ENCODE measurements around the gene MCRS1.
"Not testable (repeated sequence)": the region's sequence is repeated elsewhere in the genome, so short reads cannot be mapped to it uniquely, and the experiment has no call there.

The MCRS1 gene, protein sequence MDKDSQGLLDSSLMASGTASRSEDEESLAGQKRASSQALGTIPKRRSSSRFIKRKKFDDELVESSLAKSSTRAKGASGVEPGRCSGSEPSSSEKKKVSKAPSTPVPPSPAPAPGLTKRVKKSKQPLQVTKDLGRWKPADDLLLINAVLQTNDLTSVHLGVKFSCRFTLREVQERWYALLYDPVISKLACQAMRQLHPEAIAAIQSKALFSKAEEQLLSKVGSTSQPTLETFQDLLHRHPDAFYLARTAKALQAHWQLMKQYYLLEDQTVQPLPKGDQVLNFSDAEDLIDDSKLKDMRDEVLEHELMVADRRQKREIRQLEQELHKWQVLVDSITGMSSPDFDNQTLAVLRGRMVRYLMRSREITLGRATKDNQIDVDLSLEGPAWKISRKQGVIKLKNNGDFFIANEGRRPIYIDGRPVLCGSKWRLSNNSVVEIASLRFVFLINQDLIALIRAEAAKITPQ

DNA sequence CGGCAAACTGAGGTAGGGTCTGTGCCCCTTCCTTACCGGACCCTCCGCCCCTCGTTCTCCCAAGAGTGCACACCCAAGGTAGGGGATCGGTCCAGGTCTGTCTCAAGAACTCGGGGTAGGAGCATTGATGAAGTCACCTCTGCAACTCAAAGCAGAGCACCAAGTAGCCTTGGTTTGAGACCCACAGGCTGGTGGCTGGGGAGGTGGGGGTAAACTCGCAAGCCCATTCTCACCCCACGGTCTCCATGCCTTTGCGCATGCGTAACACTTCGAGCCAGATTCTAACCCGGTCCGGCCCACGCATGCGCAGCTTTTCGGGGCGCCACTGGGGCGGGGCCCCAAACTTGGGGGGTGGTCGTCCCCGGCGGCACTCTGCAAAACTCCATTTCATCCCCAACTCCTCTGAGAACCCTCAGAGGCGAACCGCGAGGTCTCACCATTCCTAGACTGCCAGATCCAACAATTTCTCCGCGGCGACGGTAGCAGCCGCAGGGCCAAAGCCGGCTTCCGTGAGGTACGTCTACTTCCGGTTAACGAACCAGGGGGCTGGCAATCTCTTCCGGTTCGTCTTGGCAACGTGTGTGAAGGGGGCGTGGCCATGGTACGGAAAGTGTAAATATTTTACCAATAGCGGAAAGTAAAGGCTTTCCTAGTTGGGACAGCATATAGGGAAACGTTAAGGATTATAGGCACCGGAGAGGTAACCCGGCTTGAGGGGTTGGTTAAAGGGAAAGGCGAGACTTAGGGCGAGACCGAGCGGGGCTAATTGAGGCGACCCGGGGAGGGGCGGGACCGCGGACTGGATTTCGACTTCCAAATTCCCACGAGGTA is at the start of gene MCRS1:
Gene MCRS1, minus strand, starts transcription at position 532 of the 831 bp plus-strand sequence. CDS start 1,411 bp downstream, outside the sequence.
- peak; percentile 71 for DNase-seq (ENCODE audit: low read depth)
- H3K4me3 ChIP-seq (ENCODE audit: low read depth, low read length) = peak within 1 kb of the TSS; percentile 100

DNA sequence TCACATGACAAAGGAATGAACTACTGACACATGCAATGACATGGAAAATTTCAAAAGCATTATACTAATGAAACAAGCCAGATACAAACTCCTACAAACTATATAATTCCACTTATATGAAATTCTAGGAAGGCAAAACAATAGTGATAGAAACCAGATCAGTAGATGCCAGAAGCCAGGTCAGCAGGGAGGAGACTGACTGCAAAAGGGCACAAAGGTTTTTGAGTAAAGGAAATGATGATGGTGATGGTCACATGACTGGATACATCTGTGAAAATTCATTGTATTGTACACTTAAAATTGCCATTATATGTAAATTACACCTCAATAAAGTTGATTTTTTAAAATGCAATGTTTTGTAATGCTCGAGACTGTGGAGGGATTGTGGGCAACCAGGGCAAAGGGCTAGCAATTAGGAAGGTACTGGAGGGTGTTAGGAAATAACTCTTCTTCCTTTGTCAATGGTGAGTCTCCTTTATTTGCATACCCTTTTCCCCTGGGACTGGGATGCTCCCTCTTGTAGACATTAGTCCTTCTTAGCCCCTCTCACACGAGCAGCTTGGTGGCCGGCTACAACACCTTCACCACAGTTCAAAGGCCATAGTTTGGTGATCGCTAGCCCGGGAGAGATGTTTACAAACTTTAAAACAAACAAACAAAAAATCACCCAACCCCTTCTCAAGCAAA is 48.7 kb upstream of the MCRS1 start:
- H3K4me3 ChIP-seq (ENCODE audit: low read depth, low read length) = no peak overlapping the region
- no peak for DNase-seq (ENCODE audit: low read depth)

DNA sequence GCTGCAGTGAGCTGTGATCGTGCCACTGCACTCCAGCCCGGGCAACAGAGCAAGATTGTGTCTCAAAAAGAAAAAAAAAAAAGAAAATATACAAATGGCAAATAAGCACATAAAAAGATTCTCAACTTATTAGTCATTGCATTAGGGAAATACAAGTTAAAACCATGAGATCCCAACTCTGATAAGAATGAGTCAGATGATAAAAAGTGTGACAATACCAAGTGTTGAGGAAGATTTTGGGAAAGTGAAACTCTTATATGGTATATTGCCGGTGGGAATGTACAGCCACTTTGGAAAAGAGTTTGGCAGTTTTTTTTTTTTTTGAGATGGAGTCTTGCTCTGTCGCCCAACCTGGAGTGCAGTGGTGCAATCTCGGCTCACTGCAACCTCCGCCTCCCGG is 47.8 kb upstream of the MCRS1 start:
- no peak for DNase-seq (ENCODE audit: low read depth)
- H3K4me3 ChIP-seq (ENCODE audit: low read depth, low read length) = no peak overlapping the region

DNA sequence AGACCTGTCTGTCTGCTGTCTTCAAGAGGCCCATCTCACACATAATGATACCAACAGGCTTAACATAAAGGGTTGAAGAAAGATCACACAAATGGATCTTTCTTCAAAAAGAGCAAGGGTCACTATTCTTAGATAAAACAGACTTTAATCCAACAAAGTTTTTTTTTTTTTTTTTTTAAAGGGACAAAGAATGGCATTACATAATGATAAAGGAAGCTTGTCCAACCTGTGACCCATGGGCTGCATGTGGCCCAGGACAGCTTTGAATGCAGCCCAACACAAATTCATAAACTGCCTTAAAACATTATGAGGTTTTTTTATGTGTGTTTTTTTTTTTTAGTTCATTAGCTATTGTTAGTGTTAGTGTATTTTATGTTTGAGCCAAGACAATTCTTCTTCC is 44.3 kb upstream of the MCRS1 start:
- H3K4me3 ChIP-seq (ENCODE audit: low read depth, low read length) = no peak overlapping the region
- DNase-seq (ENCODE audit: low read depth) = no peak

DNA sequence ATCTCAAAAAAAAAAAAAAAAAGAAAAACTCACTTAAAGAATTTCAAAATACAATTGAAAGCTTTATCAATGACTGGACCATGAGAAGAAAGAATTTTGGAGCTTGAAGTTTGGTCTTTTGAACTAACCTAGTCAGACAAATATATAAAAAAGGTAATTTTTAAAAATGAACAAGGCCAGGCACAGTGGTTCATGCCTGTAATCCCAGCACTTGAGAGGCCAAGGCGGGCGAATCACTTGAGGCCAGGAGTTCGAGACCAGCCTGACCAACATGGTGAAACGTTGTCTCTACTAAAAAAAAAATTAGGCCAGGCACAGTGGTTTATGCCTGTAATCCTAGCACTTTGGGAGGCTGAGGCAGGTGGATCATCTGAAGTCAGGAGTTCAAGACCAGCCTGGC is 42.8 kb upstream of the MCRS1 start:
- DNase-seq (ENCODE audit: low read depth); H3K4me3 ChIP-seq (ENCODE audit: low read depth, low read length): not testable (repeated sequence)

DNA sequence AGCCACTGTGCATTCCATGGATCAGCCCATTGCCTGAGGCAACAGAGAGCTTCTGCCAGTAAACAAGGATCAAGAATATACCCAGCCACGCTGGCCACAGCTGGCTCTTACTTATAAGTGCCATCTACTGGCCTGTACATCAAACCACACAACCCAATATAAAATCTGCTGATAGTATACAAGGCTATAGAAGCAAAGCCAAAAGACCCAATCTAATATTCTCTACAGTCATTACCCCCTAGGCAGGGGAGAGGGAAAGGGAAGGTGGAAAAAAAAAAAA is 41.9 kb upstream of the MCRS1 start:
- no peak for DNase-seq (ENCODE audit: low read depth)
- no peak overlapping the region for H3K4me3 ChIP-seq (ENCODE audit: low read depth, low read length)

DNA sequence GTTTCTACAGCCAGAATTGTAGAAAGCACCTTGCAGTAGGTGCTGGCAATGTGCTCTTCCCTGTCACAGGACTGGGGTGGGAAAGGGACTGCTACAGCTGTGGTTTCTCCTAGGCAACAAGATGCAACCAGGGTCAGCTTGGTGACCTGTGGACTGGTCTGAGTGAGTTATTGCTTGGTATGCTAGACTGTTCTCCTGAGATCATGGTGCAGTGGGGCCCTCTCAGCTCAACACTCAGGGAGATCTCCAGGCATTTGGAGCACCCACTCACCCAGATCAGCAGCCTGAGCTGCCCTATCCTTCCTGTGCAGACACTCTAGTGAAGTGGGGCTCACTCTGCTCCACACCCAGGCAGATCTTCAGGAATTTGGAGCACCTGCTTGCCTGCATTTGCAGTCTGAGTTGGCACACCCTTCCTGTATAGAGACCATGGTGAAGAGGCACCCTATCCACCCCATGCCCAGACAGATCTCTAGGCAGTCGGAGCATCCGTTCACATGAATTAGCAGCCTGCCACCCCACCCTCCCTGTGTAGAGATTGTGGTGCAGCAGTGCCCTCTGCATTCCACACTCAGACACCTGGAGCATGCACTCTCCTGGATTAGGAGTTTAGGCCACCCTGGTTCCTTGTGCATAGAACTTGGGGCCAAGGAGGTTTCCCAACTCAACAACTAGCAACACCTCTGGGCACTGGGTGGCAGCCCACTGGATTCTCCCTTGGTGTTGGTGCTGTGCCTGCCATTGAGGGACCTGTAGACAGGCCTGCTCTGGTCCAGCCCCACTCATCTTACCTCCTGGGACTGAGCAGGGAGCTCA is 41.3 kb upstream of the MCRS1 start:
- no peak for DNase-seq (ENCODE audit: low read depth)
- H3K4me3 ChIP-seq (ENCODE audit: low read depth, low read length) = no peak overlapping the region

DNA sequence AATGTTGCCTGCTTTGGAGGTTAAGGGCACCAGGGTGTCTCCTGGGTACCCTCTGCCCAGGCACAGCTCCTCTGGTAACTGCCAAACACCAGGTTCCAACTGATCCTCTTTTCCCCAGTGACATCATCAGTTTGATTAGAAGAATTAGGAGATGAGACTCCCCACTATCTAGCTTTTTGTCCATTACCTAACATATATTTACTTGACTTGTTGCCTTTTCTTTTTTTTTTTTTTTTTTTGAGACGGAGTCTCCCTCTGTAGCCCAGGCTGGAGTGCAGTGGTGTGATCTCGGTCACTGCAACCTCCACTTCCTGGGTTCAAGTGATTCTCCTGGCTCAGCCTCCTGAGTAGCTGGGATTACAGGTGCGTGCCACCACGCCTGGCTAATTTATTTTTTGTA is 37.6 kb upstream of the MCRS1 start, which contains the start of gene FAM186B:
Gene FAM186B, minus strand, starts transcription at position 101 of the 400 bp plus-strand sequence. CDS start 162 bp downstream, outside the sequence.
- H3K4me3 ChIP-seq (ENCODE audit: low read depth, low read length); DNase-seq (ENCODE audit: low read depth): not testable (repeated sequence)

DNA sequence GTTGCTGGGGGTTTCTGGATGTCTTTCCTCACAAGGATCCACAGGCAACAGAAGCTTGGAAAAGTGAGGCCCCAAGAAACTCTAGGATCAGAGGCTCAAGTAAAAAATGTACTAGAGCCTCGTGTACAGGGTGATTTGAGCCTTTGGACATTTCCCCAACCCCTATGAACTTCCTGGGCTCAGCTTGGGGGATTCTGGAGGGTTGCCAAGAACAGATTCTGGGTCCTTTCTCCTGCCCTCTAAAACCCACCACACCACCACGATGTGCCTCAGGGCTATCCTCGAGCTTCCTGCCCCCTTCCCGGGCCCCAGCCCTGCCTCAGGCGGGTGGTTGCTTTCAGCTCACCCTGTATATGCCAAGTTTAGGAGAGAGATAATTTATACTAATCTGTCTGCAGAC is 36.9 kb upstream of the MCRS1 start:
- H3K4me3 ChIP-seq (ENCODE audit: low read depth, low read length) = no peak overlapping the region
- no peak for DNase-seq (ENCODE audit: low read depth)

DNA sequence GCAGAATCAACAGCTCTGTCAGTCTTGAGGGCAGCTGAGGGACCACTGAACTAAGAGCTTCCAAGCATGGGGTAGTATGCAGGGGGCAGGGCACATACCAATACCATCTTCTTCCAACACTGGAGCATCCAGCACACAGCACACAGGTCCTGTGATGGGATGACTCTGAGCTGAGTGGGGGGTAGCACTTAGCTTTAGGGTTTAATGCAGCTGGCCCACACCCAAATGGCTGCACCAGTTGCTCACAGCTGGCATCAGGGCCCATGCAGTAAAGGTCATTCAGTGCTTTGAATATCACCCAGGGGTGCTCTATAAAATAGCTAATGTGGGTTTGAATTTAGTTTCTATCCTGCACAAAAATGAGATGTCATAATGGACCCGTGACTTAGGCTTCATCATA is 35.8 kb upstream of the MCRS1 start:
- no peak for DNase-seq (ENCODE audit: low read depth)
- no peak overlapping the region for H3K4me3 ChIP-seq (ENCODE audit: low read depth, low read length)

DNA sequence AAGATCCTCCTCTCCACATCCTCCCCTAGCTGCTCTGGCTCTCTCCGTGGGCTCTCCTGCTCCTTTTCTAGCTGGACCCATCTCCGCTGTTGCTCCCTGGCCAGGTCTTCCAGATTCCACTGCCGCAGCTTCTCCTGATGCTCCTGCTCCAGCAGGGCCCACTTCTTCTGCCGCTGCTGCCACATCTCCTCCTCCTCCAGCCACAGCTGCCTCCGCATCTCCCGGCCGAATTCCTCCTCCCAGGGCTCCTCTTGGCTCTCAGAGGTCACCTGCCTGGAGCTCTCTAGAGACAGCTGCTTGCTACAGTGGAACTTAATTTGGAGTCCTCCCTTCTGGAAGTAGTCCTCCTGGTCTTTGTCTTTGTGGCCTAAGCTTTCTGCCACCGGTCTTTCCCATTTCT is 32.0 kb upstream of the MCRS1 start:
- DNase-seq (ENCODE audit: low read depth) = no peak
- H3K4me3 ChIP-seq (ENCODE audit: low read depth, low read length) = no peak overlapping the region

DNA sequence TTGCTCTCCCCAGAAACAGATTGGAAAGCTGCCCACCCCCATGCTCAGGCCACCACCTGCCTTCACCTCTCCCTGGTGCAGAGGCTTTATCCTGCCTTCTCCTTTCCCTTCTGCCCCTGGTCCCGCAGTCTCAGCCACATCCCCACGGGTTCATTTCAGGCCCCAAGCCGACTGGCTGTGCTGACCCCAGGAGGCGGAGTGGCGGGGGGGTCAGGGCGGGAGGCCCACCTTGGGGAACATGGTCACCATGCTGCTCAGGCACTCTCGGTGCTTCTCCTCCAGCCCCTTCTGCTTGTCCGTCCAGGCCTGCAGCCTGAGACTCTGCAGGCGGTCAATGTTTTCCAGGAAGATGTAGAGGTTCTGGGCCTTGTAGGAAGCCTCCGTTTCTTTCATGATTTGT is 30.6 kb upstream of the MCRS1 start:
- H3K4me3 ChIP-seq (ENCODE audit: low read depth, low read length) = no peak overlapping the region
- no peak for DNase-seq (ENCODE audit: low read depth)

DNA sequence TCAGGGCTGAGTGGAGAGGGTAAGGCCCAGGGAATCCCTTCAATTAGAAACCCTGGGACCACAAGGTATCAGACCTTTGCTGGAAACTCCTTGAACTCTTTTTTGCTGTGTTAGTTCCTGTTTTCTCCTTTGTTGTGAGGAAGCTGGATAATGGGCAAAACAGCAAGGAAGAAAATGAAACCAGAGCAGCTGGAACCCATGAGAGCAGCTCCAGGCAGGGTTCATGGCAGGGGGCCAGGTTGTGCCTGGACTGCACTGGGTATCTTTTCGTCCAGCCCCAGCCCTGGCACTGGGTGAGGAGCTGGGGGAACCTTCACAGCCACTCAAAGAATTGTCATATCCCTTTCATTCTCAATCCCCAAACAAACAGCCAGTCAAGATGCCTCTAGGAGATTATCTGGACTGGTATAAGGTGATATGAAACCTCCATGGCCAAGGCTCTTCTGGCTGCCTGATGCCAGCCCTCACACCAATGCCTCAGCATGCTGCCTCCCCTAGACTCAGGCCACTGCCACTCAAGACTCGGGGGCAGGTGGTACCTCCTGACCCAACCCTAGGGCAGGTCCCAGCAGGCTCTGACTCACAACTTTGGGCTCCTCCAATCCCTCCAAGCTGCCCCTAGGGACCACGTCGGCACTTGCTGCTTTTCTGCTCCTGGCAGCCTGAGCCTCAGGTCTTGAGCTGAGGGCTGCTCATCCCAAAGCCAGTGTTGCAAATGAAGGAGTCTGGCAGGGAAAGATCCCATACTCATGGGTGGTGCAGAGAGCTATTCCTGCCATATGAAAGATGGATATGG is 21.0 kb upstream of the MCRS1 start:
- no peak for DNase-seq (ENCODE audit: low read depth)
- no peak overlapping the region for H3K4me3 ChIP-seq (ENCODE audit: low read depth, low read length)

DNA sequence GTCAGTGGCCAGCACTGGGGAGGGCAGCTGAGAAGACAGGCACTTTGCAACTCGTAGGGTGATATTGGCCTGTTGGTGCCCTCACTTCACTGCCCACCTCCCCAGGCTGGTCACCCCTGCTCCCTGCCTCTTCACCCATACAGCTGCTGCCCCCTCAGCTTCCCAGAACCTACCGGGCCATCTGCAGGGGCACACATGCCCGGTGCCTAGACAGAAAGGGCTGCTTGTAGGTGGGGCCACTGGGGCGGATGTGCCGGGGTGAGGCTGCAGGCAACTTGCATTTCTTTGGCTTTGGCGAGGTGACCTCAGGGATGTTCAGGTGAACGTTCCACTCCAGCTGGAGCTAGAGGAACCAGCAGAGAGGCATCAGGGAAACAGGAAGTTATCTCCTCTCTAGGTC is 20.3 kb upstream of the MCRS1 start:
- no peak for DNase-seq (ENCODE audit: low read depth)
- no peak overlapping the region for H3K4me3 ChIP-seq (ENCODE audit: low read depth, low read length)

DNA sequence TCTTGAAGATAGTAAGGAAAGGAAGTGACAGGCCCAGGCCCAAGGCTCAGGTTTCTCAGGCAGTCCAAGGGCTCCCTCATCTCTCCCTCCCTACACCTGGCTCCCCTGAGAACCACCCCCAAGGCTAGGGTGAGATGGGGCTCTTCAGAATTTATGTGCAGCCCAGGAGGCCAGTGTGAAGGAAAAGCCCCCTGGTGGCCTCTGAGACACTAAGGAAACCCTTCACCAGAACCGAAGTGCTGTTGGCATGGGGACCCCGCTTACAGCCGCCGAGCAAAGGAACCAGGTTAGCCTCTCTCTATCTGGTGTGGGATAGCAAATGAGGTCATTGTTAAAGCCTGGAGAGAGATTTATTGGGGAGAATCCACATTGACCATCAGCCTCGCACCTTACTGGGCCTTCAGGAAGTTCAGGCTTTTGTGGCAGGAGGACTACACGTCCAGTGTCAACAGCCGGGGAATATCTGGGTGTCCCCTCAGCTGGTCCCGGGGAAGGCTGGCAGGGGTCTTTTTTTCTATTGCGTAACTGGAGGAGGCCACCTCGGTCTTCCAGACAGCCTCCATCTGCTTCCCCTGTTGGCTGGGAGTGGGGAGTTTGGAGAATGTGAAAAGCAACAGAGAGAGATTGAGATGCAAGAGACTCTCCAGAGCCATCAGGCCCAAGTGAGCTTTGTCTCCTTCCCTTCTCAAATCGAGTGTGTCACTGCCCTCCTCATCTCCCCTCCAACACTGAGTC is 19.4 kb upstream of the MCRS1 start:
- no peak for DNase-seq (ENCODE audit: low read depth)

DNA sequence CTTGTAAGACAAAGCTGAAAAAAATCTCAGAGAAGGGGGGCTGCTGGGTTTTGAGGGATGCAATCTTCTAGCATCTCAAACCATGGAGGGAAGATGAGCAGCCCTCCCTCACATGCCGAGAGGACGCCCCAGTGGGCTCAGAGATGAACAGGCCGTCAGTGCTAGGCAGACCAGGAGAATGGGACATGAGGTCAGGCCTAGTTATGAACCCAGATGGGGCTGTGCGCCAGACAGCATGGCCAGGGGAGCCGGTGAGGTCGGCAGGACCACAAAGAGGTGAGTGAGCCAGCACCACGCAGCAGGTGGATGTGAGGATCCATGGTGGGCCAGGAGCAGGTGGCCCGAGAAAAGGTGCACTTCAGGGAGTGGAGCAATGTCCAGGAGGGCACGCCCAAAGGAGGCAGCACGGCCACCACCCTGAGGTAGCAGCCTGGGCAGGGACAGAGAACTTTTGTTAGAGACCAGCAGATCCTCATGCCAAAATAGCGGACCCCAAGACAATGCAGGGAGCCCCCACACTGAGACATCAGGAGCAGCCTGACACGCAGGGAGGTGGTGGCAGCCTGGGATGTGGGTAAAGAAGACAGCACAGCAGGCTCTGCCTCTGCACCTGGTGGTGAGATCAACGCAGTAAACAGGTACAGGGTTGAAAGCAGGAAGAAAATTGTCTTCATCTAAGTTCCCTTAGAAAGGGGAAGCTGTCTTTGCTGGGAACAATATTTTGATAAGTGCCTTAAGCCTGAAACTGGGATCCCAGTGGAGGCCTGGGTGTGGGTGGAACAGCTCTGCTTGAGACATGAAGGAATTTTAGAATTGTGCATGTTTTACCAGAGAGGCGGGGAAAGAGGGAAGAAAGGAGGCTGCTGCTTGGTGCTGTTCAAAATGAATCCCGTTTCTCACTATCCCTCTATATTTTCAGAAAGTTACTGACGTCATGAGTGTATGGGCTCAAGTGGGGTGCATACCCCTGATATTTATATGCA is 17.8 kb upstream of the MCRS1 start:
- no peak overlapping the region for H3K4me3 ChIP-seq (ENCODE audit: low read depth, low read length)
- DNase-seq (ENCODE audit: low read depth) = no peak

More for the DNA sequence above, 19.4 kb upstream of the MCRS1 start:
- H3K4me3 ChIP-seq (ENCODE audit: low read depth, low read length) = no peak overlapping the region

DNA sequence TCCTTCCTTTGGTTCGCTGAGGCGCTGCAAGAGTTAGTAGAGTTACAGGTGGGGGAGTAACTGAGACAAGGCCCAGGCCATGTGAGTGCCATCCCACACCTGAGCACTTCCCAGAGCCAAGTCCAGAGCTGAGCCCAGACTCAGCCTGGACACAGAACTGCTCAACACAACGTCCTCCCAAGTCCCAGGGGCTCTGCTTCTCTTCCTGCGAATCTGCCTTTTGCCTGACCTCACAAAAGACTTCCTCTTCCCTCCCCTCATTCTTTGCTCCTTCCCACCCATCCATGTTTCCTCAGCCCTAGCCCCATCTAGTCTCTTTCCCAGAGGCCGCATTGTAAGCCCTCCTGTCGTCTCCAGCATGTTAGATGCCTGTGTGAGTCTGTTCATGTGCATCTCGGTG is 16.6 kb upstream of the MCRS1 start:
- no peak for DNase-seq (ENCODE audit: low read depth)

More for the DNA sequence above, 16.6 kb upstream of the MCRS1 start:
- H3K4me3 ChIP-seq (ENCODE audit: low read depth, low read length) = no peak overlapping the region
